IMR-90 (cell line): ENCODE measurements around the gene PLEKHB1. TPM values are rescaled to one million over a fixed set of nuclear protein-coding genes. Genes with fewer than 3 reads are reported as not detected.

ENCODE experiments used
- ATAC-seq: fragments of 200-7000 bp; cut with Tn5 transposase; 2 replicates; pipeline ENCODE4 v1.9.1; 2020; ENCODE audit warnings: low read depth, mild to moderate bottlenecking, moderate library complexity
- BruUV-seq: library from RNA; stranded (reverse); fragments of 400-500 nt; replicated peaks from 2 replicates; lab custom pipeline; 2021; lab: Mats Ljungman, UMichigan
- CTCF ChIA-PET: fragments of 300-600 bp; formaldehyde crosslinking; extraction: SDS; loops from one replicate; lab custom pipeline; 2021; ENCODE audit warnings: antibody characterized with exemption; lab: Yijun Ruan, JAX
- POLR2A ChIA-PET: fragments of 300-600 bp; sonication (Branson Sonifier 250); formaldehyde crosslinking; loops from one replicate; lab custom pipeline; 2022; ENCODE audit warnings: antibody characterized with exemption; ENCODE audit not compliant: unreplicated experiment; lab: Charles Lee
- DNase-seq: peaks from one replicate; pipeline ENCODE4 v3.0.0; 2013
- H2AFZ ChIP-seq: replicated peaks from 2 replicates; pipeline ENCODE3; 2013; ENCODE audit warnings: low read length, mild to moderate bottlenecking; ENCODE audit not compliant: poor library complexity
- H2AK5ac ChIP-seq: 2 replicates; pipeline ENCODE4 v1.6.1; 2013; ENCODE audit warnings: low read depth, low read length, inconsistent platforms
- H2AK9ac ChIP-seq: replicated peaks from 2 replicates; pipeline ENCODE3; 2013; ENCODE audit warnings: mild to moderate bottlenecking, low read depth, low read length, moderate library complexity; ENCODE audit not compliant: poor library complexity
- H2BK120ac ChIP-seq: 2 replicates; pipeline ENCODE4 v1.6.1; 2013; ENCODE audit warnings: low read depth, low read length, inconsistent platforms
- H2BK15ac ChIP-seq: 3 replicates; pipeline ENCODE4 v1.6.1; 2013; ENCODE audit warnings: low read depth, low read length, inconsistent platforms
- H2BK20ac ChIP-seq: 2 replicates; pipeline ENCODE4 v1.6.1; 2013; ENCODE audit warnings: low read depth, mild to moderate bottlenecking, inconsistent platforms, low read length, moderate library complexity
- H2BK5ac ChIP-seq: 2 replicates; pipeline ENCODE4 v1.6.1; 2013; ENCODE audit warnings: mild to moderate bottlenecking, low read depth, low read length, inconsistent platforms; ENCODE audit not compliant: poor library complexity, severe bottlenecking
- H3K14ac ChIP-seq: replicated peaks from 2 replicates; pipeline ENCODE4 v1.6.1; 2013; ENCODE audit warnings: low read depth, low read length, inconsistent platforms
- H3K18ac ChIP-seq: 2 replicates; pipeline ENCODE4 v1.6.1; 2013; ENCODE audit warnings: low read depth, low read length, control low read depth
- H3K23ac ChIP-seq: 2 replicates; pipeline ENCODE4 v1.6.1; 2013; ENCODE audit warnings: low read depth, low read length, inconsistent platforms
- H3K27ac ChIP-seq: 2 replicates; pipeline ENCODE4 v1.5.1; 2013; ENCODE audit warnings: mild to moderate bottlenecking, control low read depth, low read length; ENCODE audit not compliant: insufficient read depth
- H3K27me3 ChIP-seq: 2 replicates; pipeline ENCODE4 v1.6.1; 2013; ENCODE audit warnings: low read length; ENCODE audit not compliant: control insufficient read depth, insufficient read depth
- H3K36me3 ChIP-seq: 2 replicates; pipeline ENCODE4 v1.6.1; 2013; ENCODE audit warnings: low read length, mixed read lengths; ENCODE audit not compliant: control insufficient read depth, insufficient read depth
- H3K4ac ChIP-seq: 2 replicates; pipeline ENCODE4 v1.6.1; 2013; ENCODE audit warnings: low read depth, low read length, inconsistent platforms
- H3K4me1 ChIP-seq: 2 replicates; pipeline ENCODE4 v1.6.1; 2013; ENCODE audit warnings: low read length, mixed read lengths; ENCODE audit not compliant: control insufficient read depth, insufficient read depth
- H3K4me2 ChIP-seq: 2 replicates; pipeline ENCODE4 v1.6.1; 2013; ENCODE audit warnings: low read depth, mild to moderate bottlenecking, control low read depth, low read length, moderate library complexity
- H3K4me3 ChIP-seq: 2 replicates; pipeline ENCODE4 v1.5.1; 2013; ENCODE audit warnings: low read depth, mild to moderate bottlenecking, control low read depth, low read length, moderate library complexity; ENCODE audit not compliant: insufficient read depth
- H3K56ac ChIP-seq: 2 replicates; pipeline ENCODE4 v1.6.1; 2013; ENCODE audit warnings: low read length, inconsistent platforms; ENCODE audit not compliant: insufficient read depth; ENCODE audit errors: extremely low read depth
- H3K79me1 ChIP-seq, 2 experiments: 2 replicates each; pipeline ENCODE4 v1.6.1; 2013; ENCODE audit warnings: low read length in 2 of 2, inconsistent platforms in 1 of 2, low read depth in 1 of 2
- H3K9ac ChIP-seq: 2 replicates; pipeline ENCODE4 v1.6.1; 2013; ENCODE audit warnings: low read depth, low read length, control low read depth
- H3K9me1 ChIP-seq: 2 replicates; pipeline ENCODE4 v1.6.1; 2013; ENCODE audit warnings: low read length, inconsistent platforms; ENCODE audit not compliant: insufficient read depth
- H3K9me3 ChIP-seq: 2 replicates; pipeline ENCODE4 v1.6.1; 2013; ENCODE audit warnings: low read length; ENCODE audit not compliant: control insufficient read depth, insufficient read depth
- H4K20me1 ChIP-seq: 2 replicates; pipeline ENCODE4 v1.6.1; 2013; ENCODE audit warnings: low read length, inconsistent platforms; ENCODE audit not compliant: insufficient read depth
- H4K5ac ChIP-seq: 2 replicates; pipeline ENCODE4 v1.6.1; 2013; ENCODE audit warnings: mild to moderate bottlenecking, low read depth, low read length, control low read depth
- H4K8ac ChIP-seq, 2 experiments: 2 replicates each; pipeline ENCODE4 v1.6.1; 2013; ENCODE audit warnings: low read depth in 2 of 2, low read length in 2 of 2, control low read depth in 1 of 2, inconsistent platforms in 1 of 2
- H4K91ac ChIP-seq: 2 replicates; pipeline ENCODE4 v1.6.1; 2013; ENCODE audit warnings: low read depth, low read length, inconsistent platforms; ENCODE audit not compliant: insufficient read depth
- BHLHE40 ChIP-seq: fragments of 150-350 bp; IDR thresholded peaks from 2 replicates; pipeline ENCODE4 v1.6.1; 2016; ENCODE audit warnings: mild to moderate bottlenecking, low read depth, low read length
- CHD1 ChIP-seq: IDR thresholded peaks from 2 replicates; pipeline ENCODE4 v1.6.1; 2012; ENCODE audit warnings: low read depth, low read length, improper control_type of control experiment
- FOS ChIP-seq: fragments of 150-350 bp; IDR thresholded peaks from 2 replicates; pipeline ENCODE4 v1.6.1; 2016; ENCODE audit warnings: low read depth, low read length
- MAZ ChIP-seq: IDR thresholded peaks from 2 replicates; pipeline ENCODE4 v1.6.1; 2012; ENCODE audit warnings: low read depth, mild to moderate bottlenecking, low read length, improper control_type of control experiment, moderate library complexity, borderline replicate concordance
- MXI1 ChIP-seq: IDR thresholded peaks from 2 replicates; pipeline ENCODE4 v1.6.1; 2012; ENCODE audit warnings: low read depth, mild to moderate bottlenecking, low read length, moderate library complexity, borderline replicate concordance
- NFE2L2 ChIP-seq: fragments of 150-350 bp; IDR thresholded peaks from 2 replicates; pipeline ENCODE4 v1.6.1; 2016; ENCODE audit warnings: low read depth, mild to moderate bottlenecking, low read length
- POLR2A ChIP-seq: IDR thresholded peaks from 2 replicates; pipeline ENCODE4 v1.6.1; 2012; ENCODE audit warnings: mild to moderate bottlenecking, low read depth, low read length
- RAD21 ChIP-seq: IDR thresholded peaks from 2 replicates; pipeline ENCODE4 v1.6.1; 2012; ENCODE audit warnings: low read length, improper control_type of control experiment
- RCOR1 ChIP-seq: IDR thresholded peaks from 2 replicates; pipeline ENCODE4 v1.6.1; 2012; ENCODE audit warnings: mild to moderate bottlenecking, low read length, improper control_type of control experiment; ENCODE audit not compliant: insufficient replicate concordance
- RFX5 ChIP-seq: IDR thresholded peaks from 2 replicates; pipeline ENCODE4 v1.8.0; 2012; ENCODE audit warnings: low read depth, mild to moderate bottlenecking, low read length, moderate library complexity
- SMC3 ChIP-seq: fragments of 150-350 bp; IDR thresholded peaks from 2 replicates; pipeline ENCODE4 v1.6.1; 2016; ENCODE audit warnings: low read depth, mild to moderate bottlenecking, antibody characterized with exemption, low read length, moderate library complexity
- USF2 ChIP-seq: fragments of 150-350 bp; IDR thresholded peaks from 2 replicates; pipeline ENCODE4 v1.6.1; 2017; ENCODE audit warnings: mild to moderate bottlenecking, antibody characterized with exemption, low read length, low read depth
- WGBS, 2 experiments: methylation state at CpG; one replicate each; pipeline versions ENCODE4 v1.1.5 to v1.1.7; 2013; ENCODE audit warnings: missing lambda C conversion rate in 2 of 2; ENCODE audit not compliant: insufficient read length in 1 of 2; ENCODE audit errors: extremely low coverage in 2 of 2; 5-methylcytosine and 5-hydroxymethylcytosine counted together
- dilution Hi-C: fragments of 300-500 bp; cut with HindIII; formaldehyde crosslinking; loops from one replicate; pipeline ENCODE4 v1.14.3; 2018; ENCODE audit warnings: low sequenced_read_pairs; ENCODE audit not compliant: unreplicated experiment
- in situ Hi-C: fragments of 300-500 bp; cut with MboI; formaldehyde crosslinking; loops from 3 replicates; pipeline ENCODE4 v1.14.3; 2019; ENCODE audit warnings: low sequenced_read_pairs, inconsistent platforms, mixed read lengths
- intact Hi-C: fragments of 100-400 bp; cut with micrococcal nuclease; formaldehyde crosslinking; loops from 2 replicates; pipeline ENCODE4 v1.10.0; 2022
- polyA plus RNA-seq, 3 experiments: library from polyadenylated mRNA; depleted of rRNA; stranded (reverse); fragments of >200 nt; gene quantifications; 2 replicates each; pipeline ENCODE4 v1.2.3, GENCODE V29; 2012; ENCODE audit warnings: low replicate concordance in 1 of 3
- total RNA-seq: library from RNA; depleted of rRNA; stranded (reverse); fragments of >200 nt; gene quantifications from 2 replicates; pipeline ENCODE4 v1.2.3, GENCODE V29; 2012
- TF ChIP-seq, protein P1 (sequence below): fragments of 150-350 bp; IDR thresholded peaks from 2 replicates; pipeline ENCODE4 v1.6.1; 2016; ENCODE audit warnings: low read depth, mild to moderate bottlenecking, low read length, moderate library complexity, borderline replicate concordance
- TF ChIP-seq, protein P2 (sequence below): conservative IDR thresholded peaks from 2 replicates; pipeline ENCODE4 v1.5.1; 2012; ENCODE audit warnings: mild to moderate bottlenecking, low read depth, low read length, improper control_type of control experiment

Gene PLEKHB1
- total and polyA plus RNA-seq, 2 of the 4 experiments (the other 2 are of a cell fraction), result 0.36 to 0.86 TPM

GRCh38 chr11:73661035-73661628, 14.8 kb downstream of the PLEKHB1 start:
- dilution Hi-C loops, result no loop called here
- peak overlapping the region; percentile 97 for H2AFZ ChIP-seq
- TF ChIP-seq MXI1 (peak; percentile 27; the same call in 1 of the 2 replicates), MAZ (peak; percentile 77; the same call in 1 of the 2 replicates), POLR2A (peak; percentile 62), FOS (no peak), RFX5 (no peak), USF2 (no peak), RAD21 (peak; percentile 100), CHD1 (no peak), SMC3 (peak; percentile 97), NFE2L2 (no peak), BHLHE40 (peak; percentile 18; the same call in 1 of the 2 replicates), RCOR1 (no peak)
- TF ChIP-seq, protein P1, sequence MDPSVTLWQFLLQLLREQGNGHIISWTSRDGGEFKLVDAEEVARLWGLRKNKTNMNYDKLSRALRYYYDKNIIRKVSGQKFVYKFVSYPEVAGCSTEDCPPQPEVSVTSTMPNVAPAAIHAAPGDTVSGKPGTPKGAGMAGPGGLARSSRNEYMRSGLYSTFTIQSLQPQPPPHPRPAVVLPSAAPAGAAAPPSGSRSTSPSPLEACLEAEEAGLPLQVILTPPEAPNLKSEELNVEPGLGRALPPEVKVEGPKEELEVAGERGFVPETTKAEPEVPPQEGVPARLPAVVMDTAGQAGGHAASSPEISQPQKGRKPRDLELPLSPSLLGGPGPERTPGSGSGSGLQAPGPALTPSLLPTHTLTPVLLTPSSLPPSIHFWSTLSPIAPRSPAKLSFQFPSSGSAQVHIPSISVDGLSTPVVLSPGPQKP, result no peak
- TF ChIP-seq, protein P2, sequence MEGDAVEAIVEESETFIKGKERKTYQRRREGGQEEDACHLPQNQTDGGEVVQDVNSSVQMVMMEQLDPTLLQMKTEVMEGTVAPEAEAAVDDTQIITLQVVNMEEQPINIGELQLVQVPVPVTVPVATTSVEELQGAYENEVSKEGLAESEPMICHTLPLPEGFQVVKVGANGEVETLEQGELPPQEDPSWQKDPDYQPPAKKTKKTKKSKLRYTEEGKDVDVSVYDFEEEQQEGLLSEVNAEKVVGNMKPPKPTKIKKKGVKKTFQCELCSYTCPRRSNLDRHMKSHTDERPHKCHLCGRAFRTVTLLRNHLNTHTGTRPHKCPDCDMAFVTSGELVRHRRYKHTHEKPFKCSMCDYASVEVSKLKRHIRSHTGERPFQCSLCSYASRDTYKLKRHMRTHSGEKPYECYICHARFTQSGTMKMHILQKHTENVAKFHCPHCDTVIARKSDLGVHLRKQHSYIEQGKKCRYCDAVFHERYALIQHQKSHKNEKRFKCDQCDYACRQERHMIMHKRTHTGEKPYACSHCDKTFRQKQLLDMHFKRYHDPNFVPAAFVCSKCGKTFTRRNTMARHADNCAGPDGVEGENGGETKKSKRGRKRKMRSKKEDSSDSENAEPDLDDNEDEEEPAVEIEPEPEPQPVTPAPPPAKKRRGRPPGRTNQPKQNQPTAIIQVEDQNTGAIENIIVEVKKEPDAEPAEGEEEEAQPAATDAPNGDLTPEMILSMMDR, result peak; percentile 99

More at GRCh38 chr11:73661035-73661628, 14.8 kb downstream of the PLEKHB1 start:
- Histone ChIP-seq H3K4ac (peak overlapping the region; percentile 75), H4K5ac (0 out of 2 replicates have a peak overlapping the region, but pooled peaks have one; percentile 18), H3K36me3 (no peaks in the 10 kb centered on the region), H2BK5ac (no peak overlapping the region), H2BK20ac (no peak overlapping the region), H3K56ac (peak overlapping the region; percentile 58; the same call in 1 of the 2 replicates), H2BK120ac (peak overlapping the region; percentile 76), H2AK9ac (peak overlapping the region; percentile 77), H3K9me3 (no peaks in the 10 kb centered on the region), H3K18ac (no peak overlapping the region), H3K9me1 (peaks cover 6% of the 10 kb centered on the region), H3K4me1 (peaks cover 3% of the 10 kb centered on the region; the same call in 1 of the 2 replicates), H2BK15ac (no peak overlapping the region), H3K79me1 (no peaks in the 10 kb centered on the region), H3K27ac (peak overlapping the region; percentile 12; the same call in 1 of the 2 replicates), H3K4me3 (peak overlapping the region; percentile 25), H4K8ac (peak overlapping the region; percentile 26 to 80; a peak in 2 of 4 replicates), H4K91ac (peak overlapping the region; percentile 72), H3K9ac (peak overlapping the region; percentile 52), H3K27me3 (no peaks in the 10 kb centered on the region), H3K4me2 (peak overlapping the region; percentile 79), H3K23ac (no peak overlapping the region; the same call in 1 of the 2 replicates), H2AK5ac (no peak overlapping the region), H4K20me1 (no peaks in the 10 kb centered on the region), H3K14ac (peak overlapping the region; percentile 81)
- DNase-seq (peak; percentile 77), ATAC-seq (peak; percentile 98)
- intact Hi-C loops (loop anchor here (1.0 to 2.0 kb wide), 6 partner anchors 36 to 354 kb away; partner anchors contain the start of gene FAM168A), in situ Hi-C loops (loop anchor here (5.0 kb wide), 1 partner anchor 34 kb away; no protein-coding TSS in a partner anchor)
- ChIA-PET POLR2A (no interaction called here), CTCF (interaction anchor here (0.6 to 4.8 kb wide), 13 partner anchors 21 to 354 kb away, joined by 3 to 31 read pairs (median 4); no protein-coding TSS in a partner anchor)
- BruUV-seq, result no TSS peak
- WGBS, 2 experiments, result 8% methylated on average over 27 of the region's 40 CpGs; no CpG with 5 or more reads in 1 of the 2 experiments
